K562 (cell line): Measurements from ENCODE around the gene MATR3. TPM values are rescaled to one million over a fixed set of nuclear protein-coding genes. Genes with fewer than 3 reads are reported as not detected.

Experiments
- BDP1 ChIP-seq: IDR thresholded peaks from 3 replicates; pipeline ENCODE4 v1.6.1; 2011; ENCODE audit not compliant: insufficient read length, insufficient read depth
- CREM ChIP-seq: IDR thresholded peaks from 2 replicates; pipeline ENCODE4 v1.6.1; 2014; ENCODE audit warnings: antibody characterized with exemption, low read depth
- ELF4 ChIP-seq: fragments of 450-650 bp; formaldehyde crosslinking; IDR thresholded peaks from 2 replicates; pipeline ENCODE4 v1.4.0; 2022; ENCODE audit warnings: missing genetic modification characterization
- KLF6 ChIP-seq: fragments of 250-450 bp; sonication (Bioruptor Pico); IDR thresholded peaks from 2 replicates; pipeline ENCODE4 v1.4.0; 2020; ENCODE audit warnings: mild to moderate bottlenecking, moderate library complexity, borderline replicate concordance
- MEF2A ChIP-seq: IDR thresholded peaks from 2 replicates; pipeline ENCODE4 v1.6.1; 2011; ENCODE audit warnings: low read depth, mild to moderate bottlenecking, low read length, moderate library complexity; ENCODE audit not compliant: control insufficient read depth
- MLLT1 ChIP-seq, 2 experiments: fragments of 450-650 bp; IDR thresholded peaks; 2 replicates each; pipeline ENCODE4 v1.6.1; 2016
- NR1H2 ChIP-seq: sonication (generic); formaldehyde crosslinking; IDR thresholded peaks from 2 replicates; pipeline ENCODE4 v1.4.0; 2020; ENCODE audit warnings: mild to moderate bottlenecking, missing genetic modification reagents
- PRPF4 ChIP-seq: fragments of 200-400 bp; formaldehyde crosslinking; IDR thresholded peaks from one replicate; pipeline ENCODE4 v1.6.1; 2017; ENCODE audit warnings: low read length, low read depth, mild to moderate bottlenecking; ENCODE audit not compliant: insufficient read depth, poor library complexity, severe bottlenecking
- ZNF253 ChIP-seq: fragments of 250-450 bp; sonication (Bioruptor Pico); conservative IDR thresholded peaks from 2 replicates; pipeline ENCODE4 v1.6.1; 2021; ENCODE audit warnings: mild to moderate bottlenecking
- ZNF584 ChIP-seq: fragments of 200-800 bp; sonication (Bioruptor generic); IDR thresholded peaks from 2 replicates; pipeline ENCODE4 v1.6.1; 2016; ENCODE audit warnings: low read depth, mild to moderate bottlenecking, missing genetic modification characterization, missing compliant biosample characterization
- ZNF75A ChIP-seq: fragments of 450-650 bp; formaldehyde crosslinking; IDR thresholded peaks from 2 replicates; pipeline ENCODE4 v1.4.0; 2020; ENCODE audit warnings: mild to moderate bottlenecking
- polyA plus RNA-seq, 8 experiments: library from polyadenylated mRNA; depleted of rRNA in 4 of 8; stranded (reverse) in 5 of 8; unstranded in 3 of 8; fragments of >200 nt; fragmentation: Nextera tagmentation in 2 of 8; fragmentation: Illumina TruSeq in 1 of 8; extraction: Ambion mirVana in 2 of 8; extraction: Trizol in 1 of 8; gene quantifications; 2 replicates each; pipeline versions ENCODE4 v1.2.1 to v1.2.3, GENCODE V29; 2011 to 2014; ENCODE audit warnings: inconsistent platforms in 1 of 8, missing spikeins in 1 of 8
- total RNA-seq, 7 experiments: library from RNA; depleted of rRNA in 6 of 7; stranded (reverse); fragments of >200 nt in 6 of 7; fragmentation: Illumina TruSeq in 2 of 7; extraction: Trizol in 2 of 7; gene quantifications; 2 replicates each; pipeline versions ENCODE4 v1.2.1 to v1.2.3, GENCODE V29; 2011 to 2021; ENCODE audit warnings: low replicate concordance in 1 of 7
- TF ChIP-seq, protein P1 (sequence below), 2 experiments: fragments of 450-650 bp; IDR thresholded peaks; 2 replicates each; pipeline ENCODE4 v1.6.1; 2016; ENCODE audit warnings: mild to moderate bottlenecking in 2 of 2, borderline replicate concordance in 1 of 2, low read depth in 1 of 2, moderate library complexity in 1 of 2
- TF ChIP-seq, protein P2 (sequence below): sonication (generic); formaldehyde crosslinking; IDR thresholded peaks from 2 replicates; pipeline ENCODE4 v1.5.0; 2020; ENCODE audit warnings: missing genetic modification reagents
- TF ChIP-seq, protein P3 (sequence below): fragments of 450-650 bp; formaldehyde crosslinking; conservative IDR thresholded peaks from 2 replicates; pipeline ENCODE4 v1.4.0; 2022; ENCODE audit warnings: mild to moderate bottlenecking, missing genetic modification characterization

Gene MATR3
- total and polyA plus RNA-seq, 9 of the 15 experiments (the other 6 are each of a cell fraction or from before 2014, with no cell fraction given) = 150 to 425 (median 263) TPM

DNA sequence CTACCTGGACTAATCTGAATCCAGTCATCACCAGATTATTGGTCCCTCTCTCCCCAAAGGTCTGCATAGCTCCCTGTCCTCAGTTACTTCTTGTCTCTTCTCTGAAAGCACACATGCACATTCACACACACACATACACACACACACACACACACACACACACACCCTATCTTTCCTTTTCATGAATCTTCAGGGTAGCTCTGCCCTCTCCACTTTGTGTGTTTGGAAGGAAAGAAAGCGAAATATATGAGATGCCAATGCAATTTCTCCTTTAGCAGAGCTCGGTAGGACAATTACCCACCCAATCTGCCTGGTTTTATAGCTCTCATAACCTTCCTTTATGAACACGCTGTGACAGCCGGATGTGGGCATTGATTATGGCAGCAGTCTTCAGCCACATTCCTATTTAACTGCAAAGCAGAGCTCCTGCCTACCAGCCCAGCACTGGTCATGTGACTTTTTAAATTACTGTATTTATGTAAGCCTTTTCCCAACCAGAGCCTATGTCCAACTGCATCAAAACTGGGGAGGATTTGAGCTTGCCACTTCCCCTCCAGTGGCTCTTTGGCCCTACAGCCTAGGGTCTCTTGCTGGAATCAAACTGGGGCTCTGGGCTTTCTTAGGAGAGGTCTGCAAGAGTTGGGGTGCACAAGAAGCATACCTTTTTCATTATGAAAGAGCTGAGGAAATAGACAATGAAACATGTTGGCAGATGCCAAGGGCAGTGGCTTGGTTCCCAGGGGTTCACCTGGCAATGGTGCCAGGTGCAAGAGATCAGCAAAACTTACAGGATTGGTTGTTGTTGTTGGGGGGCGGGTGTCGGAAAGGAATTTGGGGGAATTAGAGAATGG is 20.8 kb upstream of the MATR3 start (continued):
- TF ChIP-seq CREM (no peak), PRPF4 (no peak), ELF4 (CRISPR knock-in tag) (0 out of 2 replicates have a peak, but pooled peaks have one; percentile 29), ZNF75A (no peak), MLLT1 (IDR thresholded peaks at IDR 0.05) (no peak), ZNF584 (CRISPR knock-in tag) (no peak), KLF6 (CRISPR knock-in tag) (no peak), MEF2A (no peak), ZNF253 (CRISPR knock-in tag) (no peak), BDP1 (no peak), NR1H2 (CRISPR knock-in tag) (no peak)
- TF ChIP-seq, protein P1, sequence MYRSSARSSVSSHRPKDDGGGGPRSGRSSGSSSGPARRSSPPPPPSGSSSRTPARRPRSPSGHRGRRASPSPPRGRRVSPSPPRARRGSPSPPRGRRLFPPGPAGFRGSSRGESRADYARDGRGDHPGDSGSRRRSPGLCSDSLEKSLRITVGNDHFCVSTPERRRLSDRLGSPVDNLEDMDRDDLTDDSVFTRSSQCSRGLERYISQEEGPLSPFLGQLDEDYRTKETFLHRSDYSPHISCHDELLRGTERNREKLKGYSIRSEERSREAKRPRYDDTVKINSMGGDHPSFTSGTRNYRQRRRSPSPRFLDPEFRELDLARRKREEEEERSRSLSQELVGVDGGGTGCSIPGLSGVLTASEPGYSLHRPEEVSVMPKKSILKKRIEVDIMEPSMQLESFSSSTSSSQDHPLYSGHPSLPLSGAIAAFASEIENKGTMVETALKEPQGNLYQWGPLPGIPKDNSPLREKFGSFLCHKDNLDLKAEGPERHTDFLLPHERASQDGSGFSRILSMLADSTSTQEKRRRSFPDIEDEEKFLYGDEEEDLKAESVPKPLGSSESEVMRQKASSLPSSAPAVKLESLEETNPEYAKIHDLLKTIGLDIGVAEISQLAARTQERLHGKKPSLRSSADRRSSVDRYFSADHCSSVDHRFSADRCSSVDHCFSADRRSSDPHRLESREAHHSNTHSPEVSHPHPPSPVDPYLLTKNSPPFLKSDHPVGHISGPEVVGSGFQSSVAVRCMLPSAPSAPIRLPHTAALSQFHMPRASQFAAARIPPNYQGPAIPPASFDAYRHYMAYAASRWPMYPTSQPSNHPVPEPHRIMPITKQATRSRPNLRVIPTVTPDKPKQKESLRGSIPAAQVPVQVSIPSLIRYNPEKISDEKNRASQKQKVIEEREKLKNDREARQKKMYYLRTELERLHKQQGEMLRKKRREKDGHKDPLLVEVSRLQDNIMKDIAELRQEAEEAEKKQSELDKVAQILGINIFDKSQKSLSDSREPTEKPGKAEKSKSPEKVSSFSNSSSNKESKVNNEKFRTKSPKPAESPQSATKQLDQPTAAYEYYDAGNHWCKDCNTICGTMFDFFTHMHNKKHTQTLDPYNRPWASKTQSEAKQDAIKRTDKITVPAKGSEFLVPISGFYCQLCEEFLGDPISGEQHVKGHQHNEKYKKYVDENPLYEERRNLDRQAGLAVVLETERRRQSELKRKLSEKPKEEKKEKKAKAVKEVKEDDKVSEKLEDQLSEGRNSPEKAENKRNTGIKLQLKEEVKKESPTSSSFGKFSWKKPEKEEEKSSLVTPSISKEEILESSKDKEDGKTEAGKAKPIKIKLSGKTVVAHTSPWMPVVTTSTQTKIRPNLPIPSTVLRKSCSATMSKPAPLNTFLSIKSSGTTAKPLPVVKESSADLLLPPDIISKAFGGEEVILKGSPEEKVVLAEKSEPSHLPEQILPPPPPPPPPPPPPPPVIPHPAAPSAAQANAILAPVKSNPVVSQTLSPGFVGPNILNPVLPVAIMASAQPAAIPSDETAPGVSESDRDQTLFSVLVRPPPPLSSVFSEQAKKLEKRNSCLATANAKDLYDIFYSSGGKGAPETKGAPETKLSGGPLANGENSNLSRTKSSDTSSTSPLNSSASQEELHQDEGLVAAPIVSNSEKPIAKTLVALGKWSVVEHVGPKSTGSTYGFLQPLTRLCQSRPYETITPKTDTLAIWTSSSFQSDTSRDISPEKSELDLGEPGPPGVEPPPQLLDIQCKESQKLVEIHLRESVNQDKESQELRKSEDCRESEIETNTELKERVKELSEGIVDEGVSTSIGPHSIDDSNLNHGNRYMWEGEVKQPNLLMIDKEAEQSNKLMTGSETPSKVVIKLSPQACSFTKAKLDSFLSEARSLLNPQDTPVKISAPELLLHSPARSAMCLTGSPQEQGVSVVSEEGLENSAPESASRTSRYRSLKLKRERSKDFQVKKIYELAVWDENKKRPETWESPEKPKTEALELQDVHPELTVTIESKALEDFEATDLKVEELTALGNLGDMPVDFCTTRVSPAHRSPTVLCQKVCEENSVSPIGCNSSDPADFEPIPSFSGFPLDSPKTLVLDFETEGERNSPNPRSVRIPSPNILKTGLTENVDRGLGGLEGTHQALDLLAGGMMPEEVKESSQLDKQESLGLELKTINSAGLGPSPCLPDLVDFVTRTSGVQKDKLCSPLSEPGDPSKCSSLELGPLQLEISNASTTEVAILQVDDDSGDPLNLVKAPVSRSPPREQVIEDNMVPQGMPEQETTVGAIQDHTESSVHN (IDR thresholded peaks at IDR 0.05; ENCODE audit: borderline replicate concordance in 1 of 2, low read depth in 1 of 2) = no peak
- TF ChIP-seq, protein P2, sequence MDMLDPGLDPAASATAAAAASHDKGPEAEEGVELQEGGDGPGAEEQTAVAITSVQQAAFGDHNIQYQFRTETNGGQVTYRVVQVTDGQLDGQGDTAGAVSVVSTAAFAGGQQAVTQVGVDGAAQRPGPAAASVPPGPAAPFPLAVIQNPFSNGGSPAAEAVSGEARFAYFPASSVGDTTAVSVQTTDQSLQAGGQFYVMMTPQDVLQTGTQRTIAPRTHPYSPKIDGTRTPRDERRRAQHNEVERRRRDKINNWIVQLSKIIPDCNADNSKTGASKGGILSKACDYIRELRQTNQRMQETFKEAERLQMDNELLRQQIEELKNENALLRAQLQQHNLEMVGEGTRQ (CRISPR knock-in tag) = peak; percentile 24; the same call in 1 of the 2 replicates
- TF ChIP-seq, protein P3, sequence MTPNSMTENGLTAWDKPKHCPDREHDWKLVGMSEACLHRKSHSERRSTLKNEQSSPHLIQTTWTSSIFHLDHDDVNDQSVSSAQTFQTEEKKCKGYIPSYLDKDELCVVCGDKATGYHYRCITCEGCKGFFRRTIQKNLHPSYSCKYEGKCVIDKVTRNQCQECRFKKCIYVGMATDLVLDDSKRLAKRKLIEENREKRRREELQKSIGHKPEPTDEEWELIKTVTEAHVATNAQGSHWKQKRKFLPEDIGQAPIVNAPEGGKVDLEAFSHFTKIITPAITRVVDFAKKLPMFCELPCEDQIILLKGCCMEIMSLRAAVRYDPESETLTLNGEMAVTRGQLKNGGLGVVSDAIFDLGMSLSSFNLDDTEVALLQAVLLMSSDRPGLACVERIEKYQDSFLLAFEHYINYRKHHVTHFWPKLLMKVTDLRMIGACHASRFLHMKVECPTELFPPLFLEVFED (CRISPR knock-in tag) = 0 out of 2 replicates have a peak, but pooled peaks have one; percentile 37
